SK-N-SH (cell line): ENCODE results near the gene MAGEB6.
"Not testable (repeated sequence)": the region's sequence is repeated elsewhere in the genome, so short reads cannot be mapped to it uniquely, and the experiment has no call there.

ENCODE experiments used
- JUND ChIP-seq: IDR thresholded peaks from 2 replicates; pipeline ENCODE4 v1.4.0; 2012
- RCOR1 ChIP-seq: fragments of 150-350 bp; IDR thresholded peaks from 2 replicates; pipeline ENCODE4 v1.6.1; 2017; ENCODE audit warnings: antibody characterized with exemption, low read length
- TCF12 ChIP-seq: IDR thresholded peaks from 2 replicates; pipeline ENCODE4 v1.4.0; 2012
- TF ChIP-seq, protein P1 (sequence below): fragments of 200-600 bp; sonication (generic); IDR thresholded peaks from 2 replicates; pipeline ENCODE4 v1.6.1; 2017; ENCODE audit warnings: antibody characterized with exemption, mild to moderate bottlenecking, moderate library complexity
- TF ChIP-seq, protein P2 (sequence below): IDR thresholded peaks from 2 replicates; pipeline ENCODE4 v1.6.1; 2012; ENCODE audit warnings: mild to moderate bottlenecking, low read depth, low read length, moderate library complexity

DNA sequence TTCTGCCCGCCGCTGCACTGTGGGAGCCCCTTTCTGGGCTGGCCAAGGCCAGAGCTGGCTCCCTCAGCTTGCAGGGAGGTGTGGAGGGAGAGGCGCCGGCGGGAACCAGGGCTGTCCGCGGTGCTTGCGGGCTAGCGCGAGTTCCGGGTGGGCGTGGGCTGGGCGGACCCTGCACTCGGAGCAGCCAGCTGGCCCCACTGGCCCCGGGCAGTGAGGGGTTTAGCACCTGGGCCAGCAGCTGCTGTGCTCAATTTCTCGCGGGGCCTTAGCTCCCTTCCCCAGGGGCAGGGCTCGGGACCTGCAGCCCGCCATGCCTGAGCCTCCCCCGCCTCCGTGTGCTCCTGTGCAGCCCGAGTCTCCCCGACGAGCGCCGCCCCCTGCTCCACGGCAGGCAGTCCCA is 12.5 kb downstream of the MAGEB6 start:
- not testable (repeated sequence) for TF ChIP-seq RCOR1, TCF12, JUND
- TF ChIP-seq, protein P1, sequence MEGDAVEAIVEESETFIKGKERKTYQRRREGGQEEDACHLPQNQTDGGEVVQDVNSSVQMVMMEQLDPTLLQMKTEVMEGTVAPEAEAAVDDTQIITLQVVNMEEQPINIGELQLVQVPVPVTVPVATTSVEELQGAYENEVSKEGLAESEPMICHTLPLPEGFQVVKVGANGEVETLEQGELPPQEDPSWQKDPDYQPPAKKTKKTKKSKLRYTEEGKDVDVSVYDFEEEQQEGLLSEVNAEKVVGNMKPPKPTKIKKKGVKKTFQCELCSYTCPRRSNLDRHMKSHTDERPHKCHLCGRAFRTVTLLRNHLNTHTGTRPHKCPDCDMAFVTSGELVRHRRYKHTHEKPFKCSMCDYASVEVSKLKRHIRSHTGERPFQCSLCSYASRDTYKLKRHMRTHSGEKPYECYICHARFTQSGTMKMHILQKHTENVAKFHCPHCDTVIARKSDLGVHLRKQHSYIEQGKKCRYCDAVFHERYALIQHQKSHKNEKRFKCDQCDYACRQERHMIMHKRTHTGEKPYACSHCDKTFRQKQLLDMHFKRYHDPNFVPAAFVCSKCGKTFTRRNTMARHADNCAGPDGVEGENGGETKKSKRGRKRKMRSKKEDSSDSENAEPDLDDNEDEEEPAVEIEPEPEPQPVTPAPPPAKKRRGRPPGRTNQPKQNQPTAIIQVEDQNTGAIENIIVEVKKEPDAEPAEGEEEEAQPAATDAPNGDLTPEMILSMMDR, result not testable (repeated sequence)
- TF ChIP-seq, protein P2, sequence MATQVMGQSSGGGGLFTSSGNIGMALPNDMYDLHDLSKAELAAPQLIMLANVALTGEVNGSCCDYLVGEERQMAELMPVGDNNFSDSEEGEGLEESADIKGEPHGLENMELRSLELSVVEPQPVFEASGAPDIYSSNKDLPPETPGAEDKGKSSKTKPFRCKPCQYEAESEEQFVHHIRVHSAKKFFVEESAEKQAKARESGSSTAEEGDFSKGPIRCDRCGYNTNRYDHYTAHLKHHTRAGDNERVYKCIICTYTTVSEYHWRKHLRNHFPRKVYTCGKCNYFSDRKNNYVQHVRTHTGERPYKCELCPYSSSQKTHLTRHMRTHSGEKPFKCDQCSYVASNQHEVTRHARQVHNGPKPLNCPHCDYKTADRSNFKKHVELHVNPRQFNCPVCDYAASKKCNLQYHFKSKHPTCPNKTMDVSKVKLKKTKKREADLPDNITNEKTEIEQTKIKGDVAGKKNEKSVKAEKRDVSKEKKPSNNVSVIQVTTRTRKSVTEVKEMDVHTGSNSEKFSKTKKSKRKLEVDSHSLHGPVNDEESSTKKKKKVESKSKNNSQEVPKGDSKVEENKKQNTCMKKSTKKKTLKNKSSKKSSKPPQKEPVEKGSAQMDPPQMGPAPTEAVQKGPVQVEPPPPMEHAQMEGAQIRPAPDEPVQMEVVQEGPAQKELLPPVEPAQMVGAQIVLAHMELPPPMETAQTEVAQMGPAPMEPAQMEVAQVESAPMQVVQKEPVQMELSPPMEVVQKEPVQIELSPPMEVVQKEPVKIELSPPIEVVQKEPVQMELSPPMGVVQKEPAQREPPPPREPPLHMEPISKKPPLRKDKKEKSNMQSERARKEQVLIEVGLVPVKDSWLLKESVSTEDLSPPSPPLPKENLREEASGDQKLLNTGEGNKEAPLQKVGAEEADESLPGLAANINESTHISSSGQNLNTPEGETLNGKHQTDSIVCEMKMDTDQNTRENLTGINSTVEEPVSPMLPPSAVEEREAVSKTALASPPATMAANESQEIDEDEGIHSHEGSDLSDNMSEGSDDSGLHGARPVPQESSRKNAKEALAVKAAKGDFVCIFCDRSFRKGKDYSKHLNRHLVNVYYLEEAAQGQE, result not testable (repeated sequence)
